Stimulated activated CD4-positive, alpha-beta T cell treated with anti-CD3 and anti-CD28 coated beads, Interleukin-1b, Interleukin-23, amount 100 ng/mL, for 24 hours (primary cell): ENCODE measurements around the gene ARFGAP3.
A peak's percentile ranks its signal among the peaks of the same experiment; 100 is the strongest.
"Not testable (repeated sequence)": the region's sequence is repeated elsewhere in the genome, so short reads cannot be mapped to it uniquely, and the experiment has no call there.

ENCODE experiments used
- DNase-seq, 4 experiments: peaks; one replicate each; pipeline ENCODE4 v3.0.0-alpha.2; 2020; ENCODE audit warnings: low read depth in 4 of 4, low spot score in 1 of 4

Gene ARFGAP3

GRCh38 chr22:42799061-42799460 lies 58.0 kb downstream of the ARFGAP3 start:
- no peak for DNase-seq

- no peak for DNase-seq
These were observed 60.1 kb downstream of the ARFGAP3 start for GRCh38 chr22:42797011-42797410.

- no peak for DNase-seq
These were observed 61.0 kb downstream of the ARFGAP3 start for GRCh38 chr22:42796081-42796480.

- no peak for DNase-seq
These were observed 62.2 kb downstream of the ARFGAP3 start for GRCh38 chr22:42794551-42795510.

GRCh38 chr22:42793848-42794405 lies 63.1 kb downstream of the ARFGAP3 start:
- DNase-seq: no peak

- DNase-seq: no peak
These were observed 63.9 kb downstream of the ARFGAP3 start for GRCh38 chr22:42792909-42793847.

GRCh38 chr22:42792453-42792908 lies 64.6 kb downstream of the ARFGAP3 start:
- no peak for DNase-seq

GRCh38 chr22:42791721-42792452 lies 65.2 kb downstream of the ARFGAP3 start:
- DNase-seq: no peak

GRCh38 chr22:42788466-42788865 lies 68.6 kb downstream of the ARFGAP3 start:
- DNase-seq: no peak

- DNase-seq: no peak
These were observed 69.1 kb downstream of the ARFGAP3 start for GRCh38 chr22:42788021-42788420.

- no peak for DNase-seq
These were observed 69.7 kb downstream of the ARFGAP3 start for GRCh38 chr22:42787357-42787736.

- DNase-seq: no peak
These were observed 70.3 kb downstream of the ARFGAP3 start for GRCh38 chr22:42786606-42787356.

GRCh38 chr22:42785706-42786499 lies 71.2 kb downstream of the ARFGAP3 start:
- DNase-seq: no peak

GRCh38 chr22:42782306-42782705 lies 74.8 kb downstream of the ARFGAP3 start:
- DNase-seq: not testable (repeated sequence)

GRCh38 chr22:42780070-42780540 lies 77.0 kb downstream of the ARFGAP3 start:
- peak; percentile 11 to 30 (median 18) for DNase-seq

- no peak for DNase-seq
These were observed 79.9 kb downstream of the ARFGAP3 start for GRCh38 chr22:42777126-42777525.

- DNase-seq: no peak
These were observed 83.9 kb downstream of the ARFGAP3 start for GRCh38 chr22:42773167-42773566.

GRCh38 chr22:42772647-42773046 lies 84.4 kb downstream of the ARFGAP3 start:
- no peak for DNase-seq
